H9 (cell line): ENCODE measurements around the gene VEZT. TPM values are rescaled to one million over a fixed set of nuclear protein-coding genes. Genes with fewer than 3 reads are reported as not detected.

ENCODE experiments used
- DNase-seq: peaks from one replicate; pipeline ENCODE4 v3.0.0-alpha.2; 2017
- H2AFZ ChIP-seq: one replicate; pipeline ENCODE4 v1.6.1; 2013; ENCODE audit warnings: mild to moderate bottlenecking, low read length, control low read depth, moderate library complexity
- H2AK5ac ChIP-seq: 2 replicates; pipeline ENCODE4 v1.6.1; 2013; ENCODE audit warnings: low read length, control low read depth, mixed read lengths; ENCODE audit not compliant: insufficient read length
- H2BK120ac ChIP-seq: one replicate; pipeline ENCODE4 v1.6.1; 2013; ENCODE audit warnings: low read depth, mild to moderate bottlenecking, low read length, control low read depth, inconsistent platforms; ENCODE audit not compliant: poor library complexity, severe bottlenecking
- H2BK12ac ChIP-seq: 2 replicates; pipeline ENCODE4 v1.6.1; 2013; ENCODE audit warnings: low read length, control low read depth, mixed read lengths, low read depth; ENCODE audit not compliant: insufficient read length
- H2BK15ac ChIP-seq: 2 replicates; pipeline ENCODE4 v1.6.1; 2013; ENCODE audit warnings: low read depth, low read length, control low read depth
- H2BK20ac ChIP-seq: one replicate; pipeline ENCODE4 v1.6.1; 2013; ENCODE audit warnings: low read depth, mild to moderate bottlenecking, low read length, control low read depth, inconsistent platforms; ENCODE audit not compliant: poor library complexity, severe bottlenecking
- H2BK5ac ChIP-seq: 2 replicates; pipeline ENCODE4 v1.6.1; 2013; ENCODE audit warnings: low read length, control low read depth, mixed read lengths; ENCODE audit not compliant: insufficient read length
- H3K14ac ChIP-seq: 2 replicates; pipeline ENCODE4 v1.6.1; 2013; ENCODE audit warnings: low read length, control low read depth; ENCODE audit not compliant: insufficient read depth
- H3K18ac ChIP-seq: 2 replicates; pipeline ENCODE4 v1.6.1; 2013; ENCODE audit warnings: low read depth, mild to moderate bottlenecking, mixed read lengths, low read length, control low read depth; ENCODE audit not compliant: insufficient read length
- H3K23ac ChIP-seq: 2 replicates; pipeline ENCODE4 v1.6.1; 2013; ENCODE audit warnings: low read length, control low read depth, mixed read lengths, low read depth; ENCODE audit not compliant: insufficient read length
- H3K23me2 ChIP-seq: 2 replicates; pipeline ENCODE4 v1.6.1; 2013; ENCODE audit warnings: low read depth, mild to moderate bottlenecking, mixed read lengths, low read length, control low read depth; ENCODE audit not compliant: insufficient read length, poor library complexity, severe bottlenecking
- H3K27ac ChIP-seq: 2 replicates; pipeline ENCODE4 v1.5.1; 2013; ENCODE audit warnings: low read length, control low read depth, mixed read lengths, low read depth; ENCODE audit not compliant: insufficient read length
- H3K27me3 ChIP-seq: 2 replicates; pipeline ENCODE4 v1.6.1; 2013; ENCODE audit warnings: low read length, control low read depth, inconsistent platforms; ENCODE audit not compliant: insufficient read depth
- H3K4ac ChIP-seq: 2 replicates; pipeline ENCODE4 v1.6.1; 2013; ENCODE audit warnings: low read depth, mild to moderate bottlenecking, control low read depth, inconsistent platforms, low read length, moderate library complexity
- H3K4me1 ChIP-seq: 2 replicates; pipeline ENCODE4 v1.6.1; 2013; ENCODE audit warnings: low read length, control low read depth, inconsistent platforms; ENCODE audit not compliant: insufficient read depth
- H3K4me2 ChIP-seq: 2 replicates; pipeline ENCODE4 v1.6.1; 2013; ENCODE audit warnings: low read length, control low read depth, mixed read lengths; ENCODE audit not compliant: insufficient read length, insufficient read depth
- H3K56ac ChIP-seq: 2 replicates; pipeline ENCODE4 v1.6.1; 2013; ENCODE audit warnings: low read depth, mild to moderate bottlenecking, mixed read lengths, low read length, control low read depth; ENCODE audit not compliant: insufficient read length
- H3K79me1 ChIP-seq: 2 replicates; pipeline ENCODE4 v1.6.1; 2013; ENCODE audit warnings: low read depth, mild to moderate bottlenecking, moderate library complexity, low read length, control low read depth, inconsistent platforms; ENCODE audit not compliant: insufficient read depth, poor library complexity, severe bottlenecking
- H3K79me2 ChIP-seq: 2 replicates; pipeline ENCODE4 v1.6.1; 2013; ENCODE audit warnings: low read length, control low read depth, inconsistent platforms; ENCODE audit not compliant: insufficient read depth
- H3K9ac ChIP-seq: 2 replicates; pipeline ENCODE4 v1.6.1; 2013; ENCODE audit warnings: low read length, control low read depth, mixed read lengths; ENCODE audit not compliant: insufficient read length; ENCODE audit errors: extremely low read depth
- H3K9me3 ChIP-seq: one replicate; pipeline ENCODE4 v1.6.1; 2013; ENCODE audit warnings: low read depth, low read length, inconsistent platforms; ENCODE audit not compliant: control insufficient read depth
- H3T11ph ChIP-seq: one replicate; pipeline ENCODE4 v1.6.1; 2013; ENCODE audit warnings: mild to moderate bottlenecking, low read length, control low read depth, inconsistent platforms
- H4K20me1 ChIP-seq: one replicate; pipeline ENCODE4 v1.6.1; 2013; ENCODE audit not compliant: control insufficient read depth, insufficient read length, insufficient read depth
- H4K5ac ChIP-seq: 2 replicates; pipeline ENCODE4 v1.6.1; 2013; ENCODE audit warnings: low read depth, mild to moderate bottlenecking, mixed read lengths, low read length, control low read depth; ENCODE audit not compliant: insufficient read length
- H4K8ac ChIP-seq: replicated peaks from 2 replicates; pipeline ENCODE4 v1.6.1; 2013; ENCODE audit warnings: low read length, control low read depth, mixed read lengths, low read depth; ENCODE audit not compliant: insufficient read length
- H4K91ac ChIP-seq: 2 replicates; pipeline ENCODE4 v1.6.1; 2013; ENCODE audit warnings: low read depth, mild to moderate bottlenecking, moderate library complexity, mixed read lengths, low read length, control low read depth; ENCODE audit not compliant: insufficient read length
- H3K27ac Mint-ChIP-seq, 3 experiments: 2 replicates in 2 of 3; 3 replicates in 1 of 3; pipeline ENCODE4 v1.8.0; 2020 to 2021; ENCODE audit warnings: mixed read lengths in 3 of 3, mild to moderate bottlenecking in 1 of 3, moderate library complexity in 1 of 3
- H3K27me3 Mint-ChIP-seq: 2 replicates; pipeline ENCODE4 v1.8.0; 2021; ENCODE audit warnings: low read depth, mild to moderate bottlenecking, moderate library complexity, mixed read lengths
- H3K36me3 Mint-ChIP-seq, 3 experiments: 2 replicates in 2 of 3; 3 replicates in 1 of 3; pipeline ENCODE4 v1.8.0; 2020 to 2021; ENCODE audit warnings: low read depth in 3 of 3, mixed read lengths in 3 of 3; ENCODE audit not compliant: insufficient read depth in 1 of 3
- H3K4me1 Mint-ChIP-seq, 2 experiments: 2 replicates each; pipeline ENCODE4 v1.8.0; 2020; ENCODE audit warnings: mixed read lengths in 2 of 2
- H3K4me3 Mint-ChIP-seq, 2 experiments: 2 replicates in 1 of 2; 3 replicates in 1 of 2; pipeline ENCODE4 v1.8.0; 2020 to 2021; ENCODE audit warnings: mild to moderate bottlenecking in 2 of 2, mixed read lengths in 2 of 2, moderate library complexity in 1 of 2
- H3K9me3 Mint-ChIP-seq, 2 experiments: 2 replicates in 1 of 2; 3 replicates in 1 of 2; pipeline ENCODE4 v1.8.0; 2020; ENCODE audit warnings: mild to moderate bottlenecking in 2 of 2, mixed read lengths in 2 of 2, moderate library complexity in 1 of 2
- WGBS: extraction: QIAGEN DNeasy Blood & Tissue Kit; methylation state at CpG from one replicate; pipeline ENCODE4 v1.1.7; 2013; ENCODE audit warnings: missing lambda C conversion rate, low lambda C conversion rate, mixed read lengths; ENCODE audit not compliant: insufficient read length; ENCODE audit errors: extremely low coverage; 5-methylcytosine and 5-hydroxymethylcytosine counted together
- total RNA-seq: library from RNA; stranded (reverse); gene quantifications from 2 replicates; pipeline ENCODE4 v1.2.1, GENCODE V29; 2021
- TF ChIP-seq, protein P1 (sequence below): fragments of 200-600 bp; sonication (generic); conservative IDR thresholded peaks from 3 replicates; pipeline ENCODE4 v1.8.0; 2021; ENCODE audit warnings: antibody characterized with exemption, mild to moderate bottlenecking

Gene VEZT
- total RNA-seq, 1 experiment from 2014 or later, result 69.8 TPM

DNA sequence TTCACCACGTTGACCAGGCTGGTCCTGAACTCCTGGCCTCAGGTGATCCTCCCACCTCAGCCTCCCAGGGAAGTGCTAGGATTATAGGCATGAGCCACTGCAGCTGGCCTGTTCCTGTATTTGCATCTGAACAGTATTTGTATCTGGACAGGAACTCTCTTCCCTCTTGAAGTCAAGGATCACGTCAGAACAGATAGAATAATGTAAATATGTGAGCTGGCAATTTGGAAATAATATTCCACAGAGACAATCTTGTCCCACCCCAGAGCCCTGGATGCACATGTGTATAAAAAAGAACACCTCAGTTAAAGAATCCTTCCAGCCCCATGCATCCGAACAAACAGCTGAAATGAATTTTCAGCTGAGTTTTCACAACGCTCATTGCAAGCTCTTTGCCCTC is 118.3 kb downstream of the VEZT start:
- H3K18ac ChIP-seq, result peak overlapping the region; percentile 63
- no peak overlapping the region for H3K14ac ChIP-seq
- peaks cover 14 to 15% of the 10 kb centered on the region in 2 experiments for H3K4me1 Mint-ChIP-seq
- no peak for DNase-seq
- no peak overlapping the region for H2BK120ac ChIP-seq
- H2BK20ac ChIP-seq, result no peak overlapping the region
- H4K8ac ChIP-seq, result no peak overlapping the region
- TF ChIP-seq, protein P1, sequence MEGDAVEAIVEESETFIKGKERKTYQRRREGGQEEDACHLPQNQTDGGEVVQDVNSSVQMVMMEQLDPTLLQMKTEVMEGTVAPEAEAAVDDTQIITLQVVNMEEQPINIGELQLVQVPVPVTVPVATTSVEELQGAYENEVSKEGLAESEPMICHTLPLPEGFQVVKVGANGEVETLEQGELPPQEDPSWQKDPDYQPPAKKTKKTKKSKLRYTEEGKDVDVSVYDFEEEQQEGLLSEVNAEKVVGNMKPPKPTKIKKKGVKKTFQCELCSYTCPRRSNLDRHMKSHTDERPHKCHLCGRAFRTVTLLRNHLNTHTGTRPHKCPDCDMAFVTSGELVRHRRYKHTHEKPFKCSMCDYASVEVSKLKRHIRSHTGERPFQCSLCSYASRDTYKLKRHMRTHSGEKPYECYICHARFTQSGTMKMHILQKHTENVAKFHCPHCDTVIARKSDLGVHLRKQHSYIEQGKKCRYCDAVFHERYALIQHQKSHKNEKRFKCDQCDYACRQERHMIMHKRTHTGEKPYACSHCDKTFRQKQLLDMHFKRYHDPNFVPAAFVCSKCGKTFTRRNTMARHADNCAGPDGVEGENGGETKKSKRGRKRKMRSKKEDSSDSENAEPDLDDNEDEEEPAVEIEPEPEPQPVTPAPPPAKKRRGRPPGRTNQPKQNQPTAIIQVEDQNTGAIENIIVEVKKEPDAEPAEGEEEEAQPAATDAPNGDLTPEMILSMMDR, result no peak
- H2BK5ac ChIP-seq, result no peak overlapping the region
- no peak overlapping the region for H4K5ac ChIP-seq
- no peak overlapping the region; the same call in 1 of the 2 replicates for H3K4ac ChIP-seq
- H3K23me2 ChIP-seq, result no peaks in the 10 kb centered on the region
- no peak overlapping the region for H2BK15ac ChIP-seq
- H3K9me3 ChIP-seq, result no peaks in the 10 kb centered on the region
- no peaks in the 10 kb centered on the region for H4K20me1 ChIP-seq
- no peak overlapping the region for H2AK5ac ChIP-seq
- no peak overlapping the region for H3K23ac ChIP-seq
- H3K27ac ChIP-seq, result peak overlapping the region; percentile 14
- H2BK12ac ChIP-seq, result no peak overlapping the region
- H3K79me2 ChIP-seq, result no peaks in the 10 kb centered on the region
- peak overlapping the region; percentile 70 for H3T11ph ChIP-seq
- no peak overlapping the region for H4K91ac ChIP-seq
- H2AFZ ChIP-seq, result no peak overlapping the region
- no peak overlapping the region; a peak in 1 of 5 replicates for H3K4me3 Mint-ChIP-seq
- H3K4me1 ChIP-seq, result no peaks in the 10 kb centered on the region
- no peaks in the 10 kb centered on the region for H3K36me3 Mint-ChIP-seq
- H3K79me1 ChIP-seq, result no peaks in the 10 kb centered on the region
- no peak overlapping the region for H3K4me2 ChIP-seq
- H3K56ac ChIP-seq, result no peak overlapping the region
- no peaks in the 10 kb centered on the region for H3K27me3 Mint-ChIP-seq
- H3K27me3 ChIP-seq, result no peaks in the 10 kb centered on the region
- no CpG with 5 or more reads among the region's 4 CpGs for WGBS
- H3K27ac Mint-ChIP-seq, result peak overlapping the region; percentile 14 to 97 (median 91)
- H3K9me3 Mint-ChIP-seq, result no peaks in the 10 kb centered on the region
- H3K9ac ChIP-seq, result no peak overlapping the region
